A204.1 (cell line): ENCODE data around the gene PLA2G4F.

ENCODE experiments used
- FAIRE-seq: peaks from 2 replicates; lab custom pipeline; 2012; peaks lifted over from hg19 to GRCh38; lab: Jason Lieb, UNC

The PLA2G4F gene

DNA sequence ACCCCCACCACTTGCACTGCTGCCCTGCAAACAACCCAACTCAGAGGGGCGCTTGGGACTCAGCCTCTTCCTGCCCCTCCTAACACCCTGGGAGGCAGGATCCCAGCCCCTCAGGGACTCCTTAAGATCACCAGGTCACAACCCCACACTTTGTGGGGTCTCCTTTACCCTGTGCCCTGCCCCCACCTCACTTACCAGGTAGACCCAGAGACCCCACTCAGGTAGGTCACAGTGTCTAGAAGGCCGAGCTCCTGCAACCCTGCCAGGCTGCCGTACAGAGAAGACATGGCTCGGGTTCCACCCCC lies 9.1 kb downstream of the PLA2G4F start:
- no peak for FAIRE-seq

DNA sequence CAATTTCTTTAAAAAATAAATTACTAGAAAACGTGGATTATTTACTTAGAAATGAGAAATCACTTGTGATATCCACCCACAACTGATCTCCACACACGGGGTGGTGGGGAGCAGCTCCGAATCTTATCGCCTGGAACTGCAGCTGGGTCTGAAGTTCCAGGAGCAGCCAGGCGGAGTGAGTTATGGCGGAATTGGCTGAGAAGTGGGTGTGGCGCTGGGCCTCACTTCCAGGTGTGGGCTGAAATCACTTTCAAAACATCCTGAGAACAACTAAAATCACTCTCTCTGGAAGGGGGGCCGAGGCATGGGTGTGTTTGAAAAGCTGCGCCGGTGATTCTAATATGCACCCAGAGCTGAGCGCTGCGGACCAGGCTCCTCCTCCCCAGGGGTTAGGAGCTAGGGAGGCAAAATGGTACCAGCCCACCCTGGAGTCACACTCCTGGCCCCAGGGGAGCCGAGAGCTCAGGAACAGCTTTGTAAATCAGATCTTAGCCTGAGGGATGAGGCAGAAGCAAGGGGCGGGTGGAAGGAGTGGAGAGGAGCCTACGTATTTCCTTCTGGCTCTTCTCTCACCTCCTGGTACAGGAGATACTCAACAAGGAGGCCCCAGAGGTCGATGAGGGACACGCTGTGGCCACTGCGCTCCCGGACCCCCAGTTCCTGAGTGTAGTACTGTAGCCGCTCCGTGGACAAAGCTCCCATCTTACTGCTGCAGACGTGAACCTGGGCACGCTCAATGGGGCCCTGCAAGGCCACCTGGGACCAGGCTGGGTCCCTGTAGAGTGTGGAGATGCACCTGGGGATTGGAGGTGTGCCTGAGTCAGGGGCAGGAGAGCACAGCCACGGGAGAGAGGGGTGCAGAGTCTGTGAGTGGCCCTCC lies 9.6 kb downstream of the PLA2G4F start:
- no peak for FAIRE-seq

DNA sequence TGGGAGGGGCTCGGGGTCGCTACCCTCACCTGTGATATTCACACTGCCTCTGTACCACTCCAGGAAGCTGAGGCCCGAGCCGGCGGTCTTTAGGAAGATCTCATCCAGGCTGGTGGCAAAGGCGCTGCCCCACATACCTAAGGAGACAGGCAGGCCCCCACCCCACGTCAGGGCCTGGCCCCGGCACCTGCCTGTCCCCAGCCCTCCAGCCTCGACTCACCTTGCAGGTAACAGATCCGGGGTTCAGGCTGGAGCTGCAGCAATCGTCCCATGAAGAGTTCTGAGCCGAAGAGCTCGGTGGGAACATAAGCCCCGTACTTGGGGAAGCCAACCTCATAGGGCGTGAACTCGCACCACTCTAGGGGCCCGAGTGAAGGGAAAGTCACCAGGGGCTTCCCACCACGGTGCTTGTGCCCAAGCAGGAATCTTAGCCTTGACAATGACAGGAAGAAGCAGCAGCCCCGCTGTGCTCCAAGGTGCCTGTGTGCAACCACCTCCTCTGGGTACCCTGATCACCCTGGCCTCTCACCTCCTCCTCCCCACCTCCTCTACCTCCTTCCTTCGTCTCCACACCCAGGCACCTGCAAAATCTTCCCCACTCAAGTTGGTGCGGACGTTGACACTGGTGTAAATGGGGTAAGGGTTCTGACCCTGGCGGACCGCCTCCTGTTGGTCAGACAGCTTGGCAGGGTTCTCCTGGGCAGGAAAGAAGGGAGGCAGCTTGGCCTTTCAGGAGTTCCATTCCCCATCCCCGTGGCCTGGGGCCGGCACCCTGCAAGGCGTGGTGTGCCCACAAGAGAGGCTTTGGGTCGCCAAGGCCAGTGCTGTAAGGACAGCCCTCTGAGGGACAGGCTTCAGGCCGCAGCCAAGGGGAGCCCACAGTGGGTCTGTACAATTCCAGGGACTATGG lies 10.6 kb downstream of the PLA2G4F start:
- FAIRE-seq: no peak

DNA sequence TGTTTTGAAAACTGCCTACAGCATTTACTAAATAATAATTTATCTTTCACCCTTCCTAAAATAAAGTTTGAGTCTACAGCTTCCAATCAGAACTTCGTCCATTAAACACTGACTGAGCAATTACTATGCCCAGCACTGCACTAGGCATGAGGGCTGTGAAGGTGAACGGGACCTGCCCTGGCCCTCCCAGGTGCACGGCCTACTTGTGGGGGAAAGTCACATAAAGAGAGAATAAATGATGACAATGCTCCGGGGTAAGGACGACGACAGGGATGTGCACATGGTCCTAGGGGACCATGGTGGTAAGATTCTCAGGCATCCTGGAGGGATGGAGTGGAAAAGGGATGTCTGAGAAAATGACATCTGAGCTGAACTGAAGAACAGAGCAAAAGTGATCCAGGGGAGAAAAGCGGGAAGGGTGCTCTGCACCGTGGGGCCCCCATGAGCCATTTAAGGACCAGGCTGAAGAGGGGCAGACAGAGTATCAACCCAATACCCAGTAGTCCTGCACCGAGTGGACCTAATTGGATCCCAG lies 11.5 kb downstream of the PLA2G4F start:
- no peak for FAIRE-seq

DNA sequence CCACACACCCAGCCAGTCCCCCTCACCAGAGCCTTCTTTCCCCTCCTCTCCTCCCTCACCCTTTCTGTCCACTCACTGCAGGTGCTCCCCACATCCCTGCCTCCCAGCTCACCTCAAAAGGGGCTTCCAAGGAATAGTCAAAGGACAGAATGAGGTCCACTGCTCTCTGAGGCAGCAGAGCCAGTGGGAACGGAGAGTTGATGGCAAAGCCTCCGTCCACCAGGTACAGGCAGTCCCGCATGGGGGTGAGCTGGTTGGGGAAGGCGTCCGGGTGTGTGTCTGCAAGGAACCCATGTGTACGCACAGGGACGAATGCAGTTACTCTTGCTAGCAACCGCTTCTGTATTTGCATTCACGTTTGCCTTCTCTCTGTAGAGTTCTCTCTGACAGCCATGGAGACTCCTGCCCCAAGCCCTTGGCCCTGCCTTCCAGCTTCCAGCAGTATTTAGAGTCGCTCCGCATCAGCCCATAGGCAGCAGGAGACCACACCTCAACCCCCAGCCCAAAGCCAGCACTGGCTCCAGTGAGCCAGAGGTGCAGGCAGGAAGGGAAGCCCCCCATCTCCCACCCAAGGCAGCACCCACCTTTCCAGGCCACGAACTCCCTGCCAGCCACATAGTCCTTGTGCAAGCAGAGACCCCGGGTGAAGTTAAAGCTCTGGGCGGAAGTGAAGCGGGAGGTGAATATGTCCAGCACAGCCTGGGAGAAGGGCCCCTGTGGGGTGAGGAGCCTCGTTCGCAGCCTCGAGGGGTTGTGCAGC lies 12.4 kb downstream of the PLA2G4F start:
- FAIRE-seq: no peak

DNA sequence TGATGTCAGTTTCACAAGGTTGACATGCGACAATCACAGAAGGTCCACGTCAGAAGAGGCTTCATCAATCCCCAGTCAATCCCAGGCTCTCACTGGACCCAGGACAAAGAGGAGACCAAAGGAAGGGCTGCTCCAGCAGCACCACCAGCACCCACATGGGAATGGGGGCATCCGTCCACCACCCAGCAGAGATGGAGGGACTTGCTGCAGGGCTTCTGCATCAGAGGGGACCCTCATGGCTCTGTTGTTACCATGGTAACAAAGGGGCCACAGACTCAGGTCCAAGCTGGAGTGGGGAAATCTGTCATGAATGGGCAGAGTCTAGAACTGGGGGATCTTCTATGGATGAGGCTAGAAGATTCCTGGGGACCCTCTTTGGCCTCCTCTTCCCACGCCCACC lies 13.1 kb downstream of the PLA2G4F start:
- FAIRE-seq: no peak

DNA sequence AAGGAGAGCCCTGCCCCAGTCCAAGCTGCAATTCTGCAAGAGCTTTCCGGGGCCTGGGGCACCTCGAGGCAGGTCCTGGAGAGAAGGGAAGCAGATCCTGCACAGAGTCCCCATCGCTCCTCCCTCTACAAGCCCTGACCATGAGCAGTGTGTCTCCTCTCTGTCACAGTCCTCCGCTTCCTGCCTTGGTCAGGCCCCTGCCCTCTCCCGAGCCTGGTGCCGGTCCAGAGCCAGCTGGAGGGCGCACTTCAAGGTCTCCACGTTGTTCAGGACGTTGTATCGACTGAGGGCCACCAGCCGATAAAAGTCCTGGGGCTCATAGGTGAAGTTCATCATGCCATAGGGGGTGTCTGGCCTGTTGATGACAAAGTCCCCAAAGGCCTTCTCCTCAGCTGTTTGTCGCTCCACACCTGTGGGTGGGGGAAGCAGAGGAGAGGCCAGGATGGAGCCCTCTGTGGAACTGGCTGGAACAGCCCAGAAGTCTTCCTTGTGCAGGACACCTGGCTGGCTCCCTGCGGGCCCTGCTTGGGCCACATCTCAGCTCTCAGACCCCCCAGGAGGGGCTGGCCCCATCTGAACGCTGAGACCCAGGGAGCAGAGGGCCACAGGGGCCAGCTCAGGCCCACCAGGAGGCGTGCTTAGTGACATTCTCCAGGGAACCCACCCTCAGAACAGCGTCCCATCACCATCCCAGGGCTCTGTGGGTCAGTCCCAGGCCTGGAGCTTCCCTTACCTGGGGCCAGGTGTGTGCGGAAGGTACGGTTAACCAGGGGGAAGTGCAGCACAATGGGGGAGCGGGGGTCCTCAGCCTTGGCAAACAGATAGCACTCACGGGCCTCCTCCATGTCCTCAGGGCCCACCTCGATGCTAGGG lies 14.4 kb downstream of the PLA2G4F start:
- FAIRE-seq: no peak

DNA sequence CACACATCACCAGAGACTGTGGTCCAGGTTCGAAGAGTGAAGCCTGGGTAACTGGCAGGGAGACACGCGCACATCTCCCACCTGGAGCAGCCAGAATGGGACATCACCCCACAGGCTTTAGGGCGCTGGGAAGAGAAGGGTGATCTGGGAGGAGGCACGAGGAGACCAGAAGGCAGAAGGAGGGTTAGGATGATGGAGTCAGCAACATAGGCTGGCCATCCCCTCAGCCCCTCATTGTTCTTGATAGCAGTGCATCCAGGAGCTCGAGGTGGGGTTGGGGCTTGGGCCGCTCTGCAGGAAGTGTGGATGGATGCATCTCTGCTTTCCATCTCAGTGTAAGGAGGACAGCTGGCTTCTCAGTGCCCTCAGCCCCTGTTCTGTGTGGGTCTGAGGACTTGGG lies 15.2 kb downstream of the PLA2G4F start:
- no peak for FAIRE-seq

DNA sequence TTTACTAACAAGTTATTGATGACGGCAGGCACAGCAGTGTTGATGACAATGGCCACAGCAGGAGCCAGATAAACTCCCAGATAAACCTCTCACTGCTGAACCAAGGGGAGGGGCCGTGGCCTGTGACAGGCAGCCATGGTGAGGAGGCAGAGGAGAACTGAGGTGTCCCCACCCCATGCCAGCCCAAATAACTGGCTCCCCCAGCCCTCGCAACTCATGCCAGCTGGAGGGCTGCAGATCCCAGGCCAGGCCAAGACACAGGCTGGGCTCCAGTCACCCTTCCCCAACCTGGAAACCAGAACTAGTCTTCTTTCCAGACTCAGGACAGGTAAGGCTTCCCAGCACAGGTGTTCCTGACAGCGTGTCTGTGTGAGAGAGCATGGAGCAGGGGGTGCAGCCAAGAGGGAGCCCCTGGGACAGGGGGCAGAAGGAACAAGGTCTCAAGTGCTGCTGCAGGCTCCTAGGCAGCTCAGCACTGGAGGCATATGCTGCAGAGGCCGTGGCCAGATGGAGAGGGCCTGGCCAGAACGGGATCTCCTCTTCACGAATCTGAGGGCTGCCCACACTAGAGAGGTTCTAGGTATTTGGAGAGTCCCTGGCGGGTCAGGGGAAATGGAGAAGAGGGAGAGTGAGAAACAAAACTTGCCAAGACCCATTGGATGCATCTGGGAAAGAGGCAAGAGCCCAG lies 15.9 kb downstream of the PLA2G4F start:
- FAIRE-seq: no peak

DNA sequence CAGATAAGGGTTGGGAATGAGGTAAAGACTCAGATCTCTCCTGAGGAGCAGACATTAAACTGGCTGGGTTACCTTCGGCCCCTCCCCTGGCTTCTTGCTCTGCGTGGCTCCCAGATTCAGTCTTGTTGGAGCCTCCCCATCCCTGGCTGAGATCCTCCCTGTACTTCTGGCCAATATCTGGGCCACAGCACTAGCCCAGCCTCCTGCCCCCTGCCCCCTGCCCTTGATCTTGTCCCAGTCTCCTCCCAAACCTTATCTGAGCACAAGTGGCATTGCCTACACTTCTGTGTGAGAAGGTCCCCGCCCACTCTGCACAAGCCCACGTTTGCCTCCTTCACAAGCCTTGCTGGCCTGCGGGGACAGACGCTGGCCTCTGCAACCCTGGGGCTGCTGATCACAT lies 16.8 kb downstream of the PLA2G4F start:
- FAIRE-seq: no peak

DNA sequence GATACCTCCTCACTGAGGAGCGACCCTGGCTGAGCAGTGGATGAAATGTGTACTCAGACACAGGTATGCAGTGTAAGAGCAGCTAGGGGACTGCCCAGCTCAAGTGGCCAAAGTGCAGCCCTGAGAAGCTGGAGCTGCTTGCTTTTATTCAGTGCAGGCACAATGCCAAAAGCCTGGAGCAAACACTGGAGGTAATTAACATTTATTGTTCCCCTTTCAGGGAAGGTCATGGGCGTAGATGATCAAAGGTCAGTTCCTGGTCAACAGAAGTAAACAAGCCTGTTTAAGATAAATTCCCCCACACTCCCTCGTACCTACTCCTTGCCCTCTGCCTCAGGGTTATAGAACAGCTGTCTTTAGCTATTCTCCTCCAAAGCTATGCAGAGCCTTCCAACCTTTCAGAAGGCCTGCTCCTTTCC lies 17.5 kb downstream of the PLA2G4F start:
- FAIRE-seq: no peak

DNA sequence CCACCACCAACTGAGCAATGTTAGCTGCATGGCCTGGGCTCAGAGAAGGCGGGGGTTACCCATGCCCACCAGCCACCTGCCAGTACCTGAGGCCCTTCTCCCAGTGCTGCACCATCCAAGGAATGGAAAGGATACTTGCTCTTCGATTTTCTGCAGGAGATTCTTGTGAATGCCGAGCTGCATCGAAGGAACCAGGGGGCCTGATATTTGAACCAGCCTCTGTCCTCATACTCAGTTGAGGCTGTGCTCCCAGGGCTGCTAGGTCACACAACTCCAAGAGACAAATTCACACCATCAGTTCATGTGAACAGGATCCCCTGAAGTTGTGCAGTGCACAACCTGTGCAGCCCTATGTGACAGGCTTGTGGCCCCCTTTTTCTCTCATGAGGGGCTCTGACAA lies 18.0 kb downstream of the PLA2G4F start:
- FAIRE-seq: no peak

DNA sequence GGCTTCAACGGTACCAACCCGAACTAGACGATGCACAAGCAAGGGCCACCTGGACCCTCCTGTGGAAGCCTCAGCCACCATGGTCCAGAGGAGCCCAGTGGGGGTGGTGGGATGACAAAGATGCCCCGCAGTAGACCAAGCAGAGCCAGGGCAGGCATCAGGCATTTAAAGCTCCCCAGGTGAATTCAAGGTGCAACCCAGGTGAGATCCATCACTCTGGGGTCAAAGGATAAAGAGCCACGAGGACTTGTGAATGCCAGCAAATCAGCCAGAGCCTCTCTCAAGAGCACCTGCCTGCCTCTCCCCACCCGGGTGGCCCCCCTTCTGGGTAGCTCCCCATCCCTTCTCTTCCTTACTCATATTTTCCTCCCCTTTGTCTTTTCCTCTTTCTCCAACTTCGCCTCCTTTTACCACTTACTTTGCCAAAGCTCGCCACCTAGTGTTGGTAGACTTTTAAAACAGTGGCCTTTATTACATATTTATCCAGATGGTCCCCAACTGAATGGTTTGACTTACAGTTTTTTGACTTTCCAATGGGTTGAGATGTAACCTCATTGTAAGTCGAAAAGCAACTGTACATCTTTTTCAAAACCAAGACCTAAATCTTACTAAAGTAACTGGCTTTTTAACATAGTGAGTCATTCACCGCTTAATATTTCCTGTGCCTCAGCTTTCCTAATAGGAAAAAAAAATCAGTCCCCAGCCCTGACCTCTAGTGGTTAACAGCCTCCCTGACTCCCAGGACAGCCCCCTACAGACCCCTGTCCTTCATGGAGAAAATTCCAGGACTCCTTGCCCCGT lies 18.8 kb downstream of the PLA2G4F start:
- FAIRE-seq: peak; percentile 92

DNA sequence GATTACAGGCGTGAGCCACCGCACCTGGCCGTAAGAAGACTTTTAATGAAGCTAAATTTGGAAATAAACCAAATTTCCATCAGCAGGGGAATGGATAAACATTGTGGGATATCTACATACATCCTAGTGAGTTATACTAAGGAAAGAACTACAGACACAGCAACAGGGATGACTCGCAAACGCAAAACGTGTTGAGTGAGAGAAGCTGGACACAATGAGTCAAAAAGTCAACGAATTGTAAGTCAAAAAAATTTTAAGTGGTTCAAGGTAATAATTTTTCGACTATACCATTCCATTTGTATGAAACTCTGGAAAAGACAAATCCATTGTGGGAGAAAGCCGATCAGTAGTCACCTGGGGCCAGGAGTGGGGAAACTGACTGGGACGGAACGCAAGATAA lies 19.9 kb downstream of the PLA2G4F start:
- FAIRE-seq: no peak

DNA sequence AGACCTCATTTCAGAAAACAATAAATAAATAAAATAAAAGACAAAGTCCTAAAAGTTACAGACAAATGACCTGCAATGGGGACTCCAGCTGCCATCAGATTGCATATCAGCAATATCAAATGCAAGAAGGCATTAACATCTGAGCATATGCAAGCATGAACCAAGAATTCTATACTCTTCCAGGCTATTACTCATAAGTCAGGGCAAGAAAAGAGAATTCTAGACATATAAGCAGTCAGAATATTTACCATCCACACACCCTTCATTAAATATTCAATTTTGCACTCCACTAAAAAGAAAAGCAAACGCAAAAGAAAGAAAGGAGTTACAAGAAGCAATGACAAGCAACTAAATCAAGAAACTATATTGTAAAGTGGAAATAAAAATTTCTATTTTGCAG lies 21.1 kb downstream of the PLA2G4F start:
- FAIRE-seq: no peak

DNA sequence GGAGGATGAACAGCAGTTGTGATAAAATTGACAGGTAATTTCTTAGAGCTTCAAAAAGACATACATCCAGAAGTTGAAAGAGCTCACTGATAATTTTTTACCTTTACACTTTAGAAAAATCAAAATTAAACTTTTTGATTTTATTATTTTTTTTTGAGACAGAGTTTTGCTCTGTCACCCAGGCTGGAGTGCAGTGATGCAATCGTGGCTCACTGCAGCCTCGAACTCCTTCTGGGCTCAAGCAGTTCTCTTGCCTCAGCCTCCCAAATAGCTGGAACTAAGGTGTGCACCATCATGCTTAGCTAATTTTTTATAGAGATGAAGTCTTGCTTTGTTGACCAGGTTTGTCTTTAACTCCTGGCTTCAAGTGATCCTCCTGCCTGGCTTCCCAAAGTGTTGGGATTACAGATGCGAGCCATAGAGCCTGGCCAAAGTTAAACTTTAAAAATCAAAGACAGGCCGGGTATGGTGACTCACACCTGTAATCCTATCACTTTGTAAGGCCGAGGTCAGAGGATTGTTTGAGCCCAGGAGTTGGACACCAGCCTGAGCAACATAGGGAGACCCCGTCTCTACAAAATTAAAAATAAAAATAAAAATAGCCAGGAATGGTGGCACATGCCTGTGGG lies 21.7 kb downstream of the PLA2G4F start:
- FAIRE-seq: no peak

DNA sequence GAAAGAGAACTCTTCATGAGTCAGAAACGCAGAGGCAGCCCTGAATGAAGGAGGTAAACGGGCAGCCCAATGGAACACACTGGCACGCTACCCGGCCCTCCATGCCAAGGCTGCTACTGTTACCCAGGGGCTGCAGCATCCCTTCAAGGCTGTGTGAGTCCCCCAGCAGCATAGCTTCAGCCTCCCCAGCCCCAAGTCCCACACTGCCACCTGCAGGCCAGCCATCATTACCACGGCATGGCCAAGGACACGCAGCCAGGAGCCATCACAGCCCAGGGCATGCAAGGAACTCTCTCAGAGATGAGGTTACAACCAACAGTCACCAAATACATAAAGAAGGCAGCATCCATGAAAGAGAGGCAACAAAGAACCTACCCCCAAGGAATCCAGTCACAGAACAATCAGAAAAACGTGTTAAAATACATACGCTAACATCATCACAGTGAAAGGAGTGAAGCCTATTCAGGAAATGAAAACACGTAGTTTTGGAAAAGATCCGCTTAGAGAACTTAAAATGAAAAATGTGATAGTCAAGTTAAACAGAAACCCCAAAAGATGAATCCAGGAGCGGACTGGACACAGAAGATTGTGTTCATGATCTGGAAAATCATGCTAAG lies 22.4 kb downstream of the PLA2G4F start:
- no peak for FAIRE-seq

DNA sequence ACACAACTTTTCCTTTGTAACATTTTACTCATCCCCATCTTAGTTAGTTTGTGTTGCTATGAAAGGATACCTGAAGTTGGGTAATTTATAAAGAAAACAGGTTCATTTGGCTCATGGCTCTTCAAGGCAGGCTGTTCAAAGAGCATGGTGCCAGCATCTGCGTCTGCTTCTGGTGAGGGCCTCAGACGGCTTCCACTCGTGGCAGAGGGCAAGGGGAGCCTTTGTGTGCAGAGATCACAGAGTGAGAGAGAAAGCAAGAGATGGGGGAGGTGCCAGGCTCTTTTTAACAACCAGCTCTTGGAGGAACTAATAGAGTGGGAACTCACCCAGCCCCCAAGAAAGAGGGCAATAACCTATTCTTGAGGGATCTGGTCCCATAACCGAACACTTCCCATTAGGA lies 23.1 kb downstream of the PLA2G4F start:
- FAIRE-seq: no peak
